Fibroblast of lung (primary cell): ENCODE measurements around the gene ERICH6. TPM values are rescaled to one million over a fixed set of nuclear protein-coding genes. Genes with fewer than 3 reads are reported as not detected.

Experiments
- DNase-seq, 2 donors: peaks; one replicate each; pipeline versions ENCODE4 v3.0.0 to v3.0.0-alpha.2; 2010; ENCODE audit warnings: low read depth in 2 of 2
- H2AFZ ChIP-seq: 2 replicates; pipeline ENCODE4 v1.5.1; 2012; ENCODE audit warnings: low read length, control low read depth, inconsistent platforms
- H3K27ac ChIP-seq: 2 replicates; pipeline ENCODE4 v1.5.1; 2011; ENCODE audit warnings: low read length, control low read depth; ENCODE audit not compliant: insufficient read depth
- H3K27me3 ChIP-seq: 2 replicates; pipeline ENCODE4 v1.5.1; 2011; ENCODE audit warnings: mild to moderate bottlenecking, low read length; ENCODE audit not compliant: control insufficient read depth, insufficient read depth
- H3K36me3 ChIP-seq: 2 replicates; pipeline ENCODE4 v1.5.1; 2011; ENCODE audit warnings: low read length; ENCODE audit not compliant: control insufficient read depth, insufficient read depth
- H3K4me1 ChIP-seq: 2 replicates; pipeline ENCODE4 v1.5.1; 2011; ENCODE audit warnings: low read length; ENCODE audit not compliant: control insufficient read depth, insufficient read depth; ENCODE audit errors: extremely low read depth
- H3K4me2 ChIP-seq: 2 replicates; pipeline ENCODE4 v1.5.1; 2011; ENCODE audit warnings: low read length, control low read depth; ENCODE audit not compliant: insufficient read depth; ENCODE audit errors: extremely low read depth
- H3K4me3 ChIP-seq, 4 experiments: fragments of 200-600 bp in 1 of 4; sonication (generic) in 1 of 4; replicated peaks in 1 of 4; 2 replicates each; pipeline ENCODE4 v1.5.1; 2011 to 2016; ENCODE audit warnings: low read length in 4 of 4, low read depth in 3 of 4, mild to moderate bottlenecking in 3 of 4, control low read depth in 2 of 4, inconsistent platforms in 1 of 4, mixed read lengths in 1 of 4; ENCODE audit not compliant: insufficient read depth in 1 of 4; ENCODE audit errors: control extremely low read depth in 1 of 4
- H3K79me2 ChIP-seq: 2 replicates; pipeline ENCODE4 v1.5.1; 2012; ENCODE audit warnings: mild to moderate bottlenecking, low read length, inconsistent platforms; ENCODE audit not compliant: control insufficient read depth, insufficient read depth
- H3K9ac ChIP-seq: 2 replicates; pipeline ENCODE4 v1.5.1; 2011; ENCODE audit warnings: mild to moderate bottlenecking, low read length, control low read depth; ENCODE audit not compliant: insufficient read depth
- H3K9me3 ChIP-seq: 2 replicates; pipeline ENCODE4 v1.5.1; 2012; ENCODE audit warnings: low read depth, low read length; ENCODE audit not compliant: control insufficient read depth, insufficient read depth
- H4K20me1 ChIP-seq: 2 replicates; pipeline ENCODE4 v1.5.1; 2011; ENCODE audit warnings: low read length; ENCODE audit not compliant: control insufficient read depth, insufficient read depth; ENCODE audit errors: extremely low read depth
- CTCF ChIP-seq, 2 donors: IDR thresholded peaks in 1 of 2; conservative IDR thresholded peaks in 1 of 2; 1 replicate in 1 of 2; 2 replicates in 1 of 2; pipeline ENCODE4 v1.5.1; 2011 to 2012; ENCODE audit warnings: low read length in 2 of 2, control low read depth in 1 of 2, inconsistent platforms in 1 of 2, low read depth in 1 of 2, mild to moderate bottlenecking in 1 of 2
- EZH2 ChIP-seq: IDR thresholded peaks from 2 replicates; pipeline ENCODE4 v1.5.1; 2012; ENCODE audit warnings: low read length, control low read depth, mild to moderate bottlenecking; ENCODE audit errors: missing control alignments
- polyA plus RNA-seq, 2 donors: library from polyadenylated mRNA; depleted of rRNA in 1 of 2; stranded (reverse) in 1 of 2; unstranded in 1 of 2; fragments of >200 nt; gene quantifications; 2 replicates each; pipeline ENCODE4 v1.2.1, GENCODE V29; 2011 to 2012; ENCODE audit warnings: missing spikeins in 1 of 2
- total RNA-seq: library from RNA; depleted of rRNA; stranded (reverse); fragments of >200 nt; gene quantifications from 2 replicates; pipeline ENCODE4 v1.2.1, GENCODE V29; 2014

The ERICH6 gene
- total and polyA plus RNA-seq, 2 donors (not counting 1 experiment from before 2014, with no cell fraction given) = under 0.01 TPM; not detected in 1

- H3K4me2 ChIP-seq = no peak overlapping the region
- no peak overlapping the region for H3K27ac ChIP-seq
Measured at GRCh38 chr3:150748684-150749047, 44.9 kb upstream of the ERICH6 start.

GRCh38 chr3:150747886-150748683, 44.4 kb upstream of the ERICH6 start:
- H3K27ac ChIP-seq = no peak overlapping the region
- H2AFZ ChIP-seq = no peak overlapping the region
- H3K36me3 ChIP-seq = peaks cover under 1% of the 10 kb centered on the region
- no peaks in the 10 kb centered on the region for H3K27me3 ChIP-seq
- DNase-seq = no peak
- no peak overlapping the region for H3K4me3 ChIP-seq
- no peaks in the 10 kb centered on the region for H4K20me1 ChIP-seq
- H3K9me3 ChIP-seq = no peaks in the 10 kb centered on the region
- TF ChIP-seq EZH2 (no peak), CTCF (conservative IDR thresholded peaks at IDR 0.05 in 1 of 2, IDR thresholded peaks at IDR 0.05 in 1 of 2; ENCODE audit: low read depth in 1 of 2, low read length in 2 of 2) (no peak)
- no peak overlapping the region for H3K9ac ChIP-seq
- H3K4me1 ChIP-seq = peaks cover 4% of the 10 kb centered on the region
- H3K4me2 ChIP-seq = no peak overlapping the region
- peaks cover 69% of the 10 kb centered on the region for H3K79me2 ChIP-seq

More at GRCh38 chr3:150748684-150749047, 44.9 kb upstream of the ERICH6 start:
- DNase-seq = peak in 1 of 2 donors; percentile 51
- no peak for TF ChIP-seq EZH2
- TF ChIP-seq CTCF (conservative IDR thresholded peaks at IDR 0.05 in 1 of 2, IDR thresholded peaks at IDR 0.05 in 1 of 2; ENCODE audit: low read depth in 1 of 2, low read length in 2 of 2) = no peak
- no peak overlapping the region for H2AFZ ChIP-seq
- H3K27me3 ChIP-seq = no peaks in the 10 kb centered on the region
- peaks cover 2% of the 10 kb centered on the region for H3K36me3 ChIP-seq
- peaks cover 69% of the 10 kb centered on the region for H3K79me2 ChIP-seq
- H3K4me1 ChIP-seq = peaks cover 4% of the 10 kb centered on the region
- no peaks in the 10 kb centered on the region for H3K9me3 ChIP-seq
- no peak overlapping the region for H3K4me3 ChIP-seq
- H4K20me1 ChIP-seq = no peaks in the 10 kb centered on the region
- H3K9ac ChIP-seq = no peak overlapping the region

- Histone ChIP-seq H2AFZ (no peak overlapping the region), H3K4me1 (peaks cover 4% of the 10 kb centered on the region), H3K27me3 (no peaks in the 10 kb centered on the region), H3K79me2 (peaks cover 66% of the 10 kb centered on the region), H3K4me3 (no peak overlapping the region), H3K9ac (no peak overlapping the region), H4K20me1 (no peaks in the 10 kb centered on the region), H3K27ac (no peak overlapping the region), H3K4me2 (no peak overlapping the region), H3K9me3 (no peaks in the 10 kb centered on the region), H3K36me3 (peaks cover 2% of the 10 kb centered on the region)
- no peak for TF ChIP-seq EZH2
- no peak for TF ChIP-seq CTCF (conservative IDR thresholded peaks at IDR 0.05 in 1 of 2, IDR thresholded peaks at IDR 0.05 in 1 of 2; ENCODE audit: low read depth in 1 of 2, low read length in 2 of 2)
- no peak for DNase-seq
Measured at GRCh38 chr3:150746791-150747590, 43.3 kb upstream of the ERICH6 start.
